T-helper 9 cell (primary cell): ENCODE measurements around the gene VWA3B.
"Not testable (repeated sequence)": the region's sequence is repeated elsewhere in the genome, so short reads cannot be mapped to it uniquely, and the experiment has no call there.

ENCODE experiments used
- DNase-seq: peaks from one replicate; pipeline ENCODE4 v3.0.0-alpha.2; 2020

VWA3B gene

DNA sequence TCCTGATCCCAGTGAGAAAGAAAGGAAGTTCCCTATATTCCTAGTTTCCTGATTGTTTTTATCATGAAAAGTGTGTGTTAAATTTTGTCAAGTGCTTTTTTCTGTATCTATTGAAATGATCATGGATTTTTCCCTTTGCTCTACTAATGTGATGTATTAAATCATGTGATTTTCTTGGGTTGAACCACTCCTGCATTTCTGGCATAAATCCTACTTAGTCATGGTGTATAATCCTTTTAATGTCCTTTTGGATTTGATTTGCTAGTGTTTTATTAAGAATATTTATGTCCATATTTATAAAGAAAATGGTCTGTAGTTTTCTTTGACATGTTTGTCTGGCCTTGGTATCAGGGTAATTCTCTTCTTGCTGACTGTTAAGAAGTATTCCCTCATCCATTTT is 171.9 kb downstream of the VWA3B start:
- DNase-seq, result no peak

DNA sequence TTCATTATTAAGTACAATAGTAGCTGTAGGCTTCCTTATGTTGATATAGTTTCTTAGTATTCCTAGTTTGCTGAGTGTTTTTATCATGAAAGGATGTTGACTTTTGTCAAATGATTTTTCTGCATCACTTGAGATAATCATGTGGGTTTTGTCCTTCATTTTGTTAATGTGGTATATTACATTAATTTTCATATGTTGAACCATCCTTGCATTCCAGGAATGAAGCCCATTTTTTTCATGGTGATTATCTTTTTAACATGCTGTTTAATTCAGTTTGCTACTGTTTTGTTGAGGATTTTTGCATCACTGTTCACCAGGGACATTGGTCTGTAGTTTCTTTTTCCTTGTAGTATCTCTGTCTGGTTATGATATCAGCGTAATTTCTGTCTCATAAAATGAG is 176.4 kb downstream of the VWA3B start:
- no peak for DNase-seq

DNA sequence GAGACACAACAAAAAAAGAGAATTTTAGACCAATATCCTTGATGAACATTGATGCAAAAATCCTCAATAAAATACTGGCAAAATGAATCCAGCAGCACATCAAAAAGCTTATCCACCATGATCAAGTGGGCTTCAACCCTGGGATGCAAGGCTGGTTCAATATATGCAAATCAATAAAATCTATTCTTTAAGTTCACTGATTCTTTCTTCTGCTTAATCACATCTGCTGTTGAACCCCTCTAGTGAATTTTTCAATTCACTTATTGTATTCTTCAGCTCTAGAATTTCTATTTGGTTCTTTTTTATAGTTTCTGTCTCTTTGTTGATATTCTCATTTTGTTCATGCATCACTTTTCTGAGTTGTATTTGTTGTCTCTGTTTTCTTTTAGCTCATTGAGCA is 181.3 kb downstream of the VWA3B start:
- DNase-seq, result not testable (repeated sequence)

DNA sequence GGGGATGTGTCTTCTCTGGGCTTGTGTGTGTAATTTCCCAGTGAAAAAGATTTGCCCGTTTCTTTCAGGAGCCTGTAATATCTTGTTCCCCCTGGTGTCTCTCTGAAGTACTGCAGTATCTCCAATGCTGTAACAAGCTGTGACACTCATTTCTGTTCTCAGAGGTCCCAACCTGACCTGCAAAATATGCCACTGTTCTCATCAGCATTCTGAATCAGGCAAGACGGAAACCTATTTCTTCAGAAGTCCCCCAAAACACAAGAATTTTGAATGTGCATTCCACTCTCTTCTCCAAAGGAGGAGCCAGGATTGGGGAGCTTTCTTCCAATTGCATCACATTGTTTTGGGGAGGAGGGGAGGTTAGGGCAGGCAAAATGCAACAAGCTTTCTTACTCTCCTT is 182.3 kb downstream of the VWA3B start:
- DNase-seq, result no peak

DNA sequence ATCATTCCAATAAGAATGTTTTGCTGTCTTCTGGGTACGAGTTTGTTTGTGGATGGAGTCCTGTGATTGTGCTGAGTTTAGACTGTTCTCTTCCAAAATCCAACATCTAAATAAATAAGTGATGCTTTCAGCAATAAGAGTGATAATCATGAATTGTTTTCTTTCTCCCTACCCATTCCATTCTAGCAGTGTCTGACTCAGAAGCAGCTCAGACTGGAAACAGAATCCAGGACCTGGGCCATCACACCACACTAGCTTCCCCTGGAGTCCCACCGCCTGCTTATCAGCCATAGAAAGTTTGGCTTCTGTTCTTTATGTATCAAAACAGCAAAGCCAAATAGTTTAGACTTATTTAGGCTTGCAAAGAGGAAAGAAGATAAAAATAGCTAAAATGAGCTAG is 182.9 kb downstream of the VWA3B start:
- DNase-seq, result no peak

DNA sequence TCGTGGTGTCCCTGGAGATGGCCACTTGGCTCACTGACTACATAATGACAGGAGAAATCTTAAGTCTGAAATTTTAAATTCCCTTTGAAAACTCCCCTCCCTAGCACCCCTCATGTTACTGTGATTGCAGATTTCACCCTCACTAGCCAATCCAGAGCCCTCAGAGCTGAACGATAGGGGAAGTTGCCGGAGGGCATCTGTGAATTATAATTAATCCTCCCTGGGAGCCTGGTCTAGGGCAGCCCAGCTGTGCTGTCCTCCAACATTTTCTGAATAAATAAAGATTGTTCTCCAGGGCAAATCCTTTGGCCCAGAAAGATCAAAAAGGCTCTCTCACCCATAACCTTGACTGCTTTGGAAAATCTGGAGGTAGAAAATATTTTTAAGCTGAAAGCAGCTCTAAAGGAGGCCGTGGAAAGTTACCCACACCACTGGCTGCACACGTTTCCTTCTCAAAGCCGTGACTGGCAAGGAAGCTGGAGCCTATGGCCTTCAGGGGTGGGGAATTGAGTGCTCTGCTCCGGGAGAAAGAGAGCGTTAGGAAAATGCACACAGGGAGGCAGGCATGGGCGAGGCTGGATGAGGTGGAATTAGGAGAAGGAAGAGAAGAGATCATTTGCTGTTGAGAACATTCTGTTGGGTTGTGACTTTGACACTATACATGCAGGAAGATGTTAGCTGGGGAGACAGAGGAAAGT is 190.3 kb downstream of the VWA3B start:
- no peak for DNase-seq

DNA sequence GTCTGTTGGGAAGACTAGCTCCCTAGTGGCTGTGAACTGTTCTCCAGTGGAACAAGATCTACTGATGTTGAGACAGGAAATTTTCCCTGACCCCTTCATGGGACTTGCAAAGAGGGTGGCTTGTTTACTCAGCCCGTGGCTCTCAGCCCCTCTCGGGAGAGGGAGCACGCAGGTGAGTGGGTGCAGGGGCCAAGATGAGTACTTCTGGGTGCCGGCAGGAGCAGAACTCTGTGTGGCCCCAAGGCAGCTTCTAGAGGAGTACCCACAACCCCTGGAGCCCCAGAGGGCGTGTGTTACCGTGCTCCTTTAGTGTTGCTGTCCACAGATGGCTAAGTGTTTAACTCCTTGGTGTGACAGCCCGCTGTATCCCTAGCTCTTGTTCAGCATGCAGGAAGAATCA is 191.1 kb downstream of the VWA3B start:
- DNase-seq, result no peak

DNA sequence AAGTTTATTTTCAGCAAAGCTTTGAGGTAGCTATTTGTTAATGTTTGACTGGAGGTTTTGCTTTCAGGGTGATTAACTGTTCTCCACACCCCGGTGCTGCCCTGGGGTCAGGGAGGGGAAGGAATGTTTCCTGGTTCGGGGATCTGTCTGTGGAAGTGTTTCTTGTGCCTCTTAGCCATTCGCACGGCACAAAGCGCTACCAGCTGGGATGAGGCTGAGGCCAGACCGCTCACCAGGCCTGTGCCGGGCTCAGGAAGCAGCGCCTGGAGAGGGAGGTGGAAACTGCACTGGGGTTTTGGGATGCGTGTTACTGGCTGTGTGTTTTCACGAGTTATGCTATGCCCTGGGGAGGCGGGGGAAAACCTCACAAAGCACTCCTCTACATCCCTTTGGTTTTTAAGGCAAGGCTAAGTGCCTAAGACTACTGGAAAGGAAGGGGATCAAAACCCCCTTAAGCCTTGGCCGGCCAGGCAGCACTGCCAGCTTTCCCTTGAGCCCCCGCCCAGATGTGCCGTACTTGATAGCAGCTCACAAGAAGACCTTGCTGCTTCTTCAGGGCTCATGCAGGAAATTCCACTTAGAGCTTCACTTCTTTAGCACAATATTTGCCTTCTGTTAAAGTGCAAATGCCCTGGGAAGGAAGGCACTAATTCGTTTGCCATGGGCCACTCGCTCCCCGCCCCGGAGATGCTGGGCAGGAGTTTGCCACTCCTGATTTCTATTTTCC is 193.6 kb downstream of the VWA3B start:
- no peak for DNase-seq

DNA sequence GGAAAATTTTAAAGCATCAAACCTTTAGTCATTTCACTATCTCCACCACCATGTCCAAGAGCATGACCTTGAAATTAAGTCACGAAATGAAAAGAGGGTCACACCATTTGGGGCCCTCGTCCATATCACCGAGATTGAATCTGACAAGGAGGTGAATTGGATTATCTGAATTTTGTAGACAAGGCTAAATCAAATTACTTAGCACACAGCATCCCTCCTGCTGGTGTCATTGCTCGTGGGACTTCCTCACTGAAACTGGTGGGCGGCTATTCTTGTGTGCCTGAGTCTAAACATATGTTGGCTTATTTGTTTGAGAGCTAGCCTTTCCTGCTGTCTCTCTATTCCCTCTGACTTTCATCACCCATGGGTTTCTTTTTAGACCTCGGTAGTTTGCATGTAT is 194.6 kb downstream of the VWA3B start:
- no peak for DNase-seq

DNA sequence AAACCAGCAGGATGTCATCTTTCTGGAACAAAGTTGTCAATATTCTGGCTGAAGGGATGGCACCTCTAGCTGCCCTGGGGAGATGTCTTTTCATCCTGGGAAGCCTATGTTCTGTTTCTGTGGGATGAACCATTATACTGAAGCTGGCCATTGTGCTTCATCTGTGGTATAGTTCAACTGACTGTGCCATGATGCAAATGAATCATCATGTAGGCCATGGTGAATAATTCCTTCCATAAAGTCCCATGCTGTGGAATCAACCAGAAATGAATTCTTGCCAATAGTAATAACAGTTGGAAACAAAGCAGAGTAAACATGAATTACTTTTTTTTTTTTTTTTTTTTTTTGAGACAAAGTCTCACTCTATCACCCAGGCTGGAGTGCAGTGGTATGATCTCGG is 195.1 kb downstream of the VWA3B start:
- no peak for DNase-seq

DNA sequence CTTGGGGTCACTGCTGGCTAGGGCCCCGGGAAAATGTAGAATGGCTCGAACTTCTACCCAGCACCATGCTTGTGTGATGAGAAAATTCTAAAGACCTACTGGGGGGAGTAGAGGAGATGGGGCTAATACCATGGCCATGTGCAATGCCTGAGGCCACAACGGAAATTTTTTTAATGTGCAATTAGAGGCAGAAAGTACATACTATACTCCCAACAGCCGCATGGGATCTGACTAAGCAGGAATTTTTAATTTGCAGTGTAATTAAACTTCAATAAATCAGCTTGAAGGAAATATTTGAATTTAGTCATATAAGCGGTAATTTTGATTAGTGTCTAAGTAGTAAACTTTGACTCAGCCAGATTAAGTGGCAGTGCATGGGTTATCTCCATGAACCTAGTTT is 206.1 kb downstream of the VWA3B start:
- DNase-seq, result no peak

DNA sequence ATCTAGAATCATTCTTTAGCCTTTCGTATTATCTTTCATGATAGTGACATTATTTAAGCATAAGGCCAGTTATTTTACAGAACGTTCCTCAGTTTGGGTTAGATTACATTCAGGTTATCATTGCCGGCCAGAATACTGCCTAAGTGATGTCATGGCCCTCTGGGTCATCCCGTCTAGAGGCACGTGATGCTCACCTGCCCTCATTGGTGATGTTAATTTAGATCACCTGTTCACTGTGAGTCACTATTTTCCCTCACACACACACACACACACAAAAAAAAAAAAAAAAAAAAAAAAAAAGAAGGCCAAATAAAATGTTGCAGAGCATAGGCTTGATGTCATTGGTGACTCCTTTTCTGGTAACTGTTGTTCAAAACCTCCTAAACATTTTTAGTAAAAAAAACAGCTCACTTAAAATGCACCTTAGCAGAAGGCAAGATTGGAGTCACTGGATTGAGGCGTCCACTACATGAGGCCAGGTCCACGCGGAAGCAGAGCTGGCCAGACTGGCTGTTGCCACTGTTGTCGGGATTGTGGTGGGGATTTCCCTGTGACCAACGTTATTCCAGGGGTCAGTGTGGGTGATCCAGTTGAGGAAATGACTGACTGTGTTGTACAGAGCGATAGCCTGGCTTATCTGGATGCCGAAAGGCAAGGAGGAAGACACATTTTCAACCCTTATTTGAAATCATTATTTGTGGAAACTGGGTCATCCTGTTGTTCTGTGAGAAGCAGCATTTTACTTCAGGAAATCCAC is 207.1 kb downstream of the VWA3B start:
- no peak for DNase-seq

DNA sequence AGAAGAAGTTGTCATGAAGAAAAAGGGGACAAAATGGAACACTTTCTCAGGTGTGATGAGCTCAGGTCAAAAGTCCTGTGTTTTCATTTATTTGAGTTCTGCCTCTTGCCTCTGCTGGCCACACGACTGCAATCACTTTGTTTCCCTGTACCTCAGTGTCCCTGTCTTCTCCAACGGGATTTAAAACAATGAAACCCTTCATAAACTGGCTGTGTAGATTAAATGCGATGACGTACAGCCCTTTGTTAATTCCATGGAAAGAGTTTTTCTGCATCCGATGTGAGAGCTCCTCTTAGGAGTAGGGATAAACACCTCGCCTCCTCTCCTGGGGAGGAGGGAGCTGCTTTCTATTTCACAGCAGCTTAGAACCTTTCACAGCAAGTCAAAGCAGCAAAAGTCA is 207.7 kb downstream of the VWA3B start:
- DNase-seq, result no peak

DNA sequence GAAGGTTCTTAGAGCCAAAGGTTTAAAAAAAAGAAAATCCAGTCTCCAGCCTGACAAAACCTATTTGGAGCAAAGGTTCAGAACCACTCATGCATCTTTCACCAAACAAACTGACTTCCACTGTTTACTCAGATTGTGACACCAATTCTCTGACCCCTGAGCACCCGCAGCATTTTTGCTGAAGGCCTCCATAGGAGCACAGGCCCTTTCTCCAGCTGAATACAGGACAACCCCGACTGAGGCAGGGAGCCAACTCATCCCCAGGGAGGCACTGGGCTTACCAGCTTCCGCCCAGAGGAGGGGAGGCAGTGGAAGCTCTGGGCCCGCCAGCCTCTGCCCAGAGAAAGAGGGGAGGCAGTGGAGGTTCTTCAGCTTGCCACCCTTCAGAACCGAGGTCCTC is 208.3 kb downstream of the VWA3B start:
- no peak for DNase-seq

DNA sequence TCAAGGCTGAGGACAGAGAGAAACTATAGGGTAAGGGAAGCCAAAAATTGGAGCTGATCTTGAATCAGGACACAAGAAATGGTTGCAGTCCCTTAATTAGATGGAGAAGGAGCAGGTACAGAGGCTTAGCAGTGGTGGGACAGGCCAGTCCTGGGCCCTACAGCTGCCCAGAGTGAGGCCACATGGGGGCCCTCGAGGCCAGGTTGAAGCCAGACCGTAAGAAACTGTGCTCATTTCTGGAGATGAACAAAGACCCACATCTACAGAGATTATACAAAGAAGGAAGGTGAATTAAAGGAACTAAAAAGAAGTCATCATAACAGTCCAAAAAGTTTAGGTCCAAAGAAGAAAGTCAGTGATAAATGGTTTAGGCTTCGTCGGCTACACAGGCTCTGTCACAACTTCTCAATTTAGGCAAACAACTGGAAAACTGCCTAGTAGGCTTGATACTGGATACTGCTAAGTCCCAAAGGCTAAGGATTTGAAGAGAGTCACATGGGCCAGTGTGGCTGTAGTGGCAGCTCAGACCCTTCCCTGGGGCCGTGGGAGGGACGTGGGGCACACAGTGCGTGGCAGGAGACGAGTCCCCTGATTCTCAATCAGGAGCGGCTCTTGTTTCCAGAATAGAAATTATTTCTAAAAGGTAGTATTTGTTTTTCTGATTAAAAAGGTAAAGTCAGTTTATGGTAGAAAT is 208.9 kb downstream of the VWA3B start:
- DNase-seq, result no peak

DNA sequence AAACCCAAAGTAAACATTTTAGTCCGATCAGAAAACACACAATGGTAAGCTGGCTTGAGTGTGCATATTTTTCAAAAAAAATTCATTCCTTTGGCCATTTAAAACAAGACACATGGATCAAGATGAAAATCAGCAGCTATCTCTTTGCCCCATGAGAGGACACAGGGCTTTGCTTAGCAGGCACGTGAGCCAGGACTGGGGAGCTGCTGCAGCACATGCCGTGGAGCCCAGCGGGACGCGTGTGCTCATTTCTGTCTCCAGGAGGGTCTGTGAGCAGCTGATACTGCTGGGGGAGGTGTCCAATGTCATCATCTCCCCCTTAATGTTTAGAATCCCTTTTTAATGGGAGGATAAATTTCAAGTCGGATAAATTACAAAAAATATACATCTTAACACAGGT is 209.5 kb downstream of the VWA3B start:
- DNase-seq, result no peak

DNA sequence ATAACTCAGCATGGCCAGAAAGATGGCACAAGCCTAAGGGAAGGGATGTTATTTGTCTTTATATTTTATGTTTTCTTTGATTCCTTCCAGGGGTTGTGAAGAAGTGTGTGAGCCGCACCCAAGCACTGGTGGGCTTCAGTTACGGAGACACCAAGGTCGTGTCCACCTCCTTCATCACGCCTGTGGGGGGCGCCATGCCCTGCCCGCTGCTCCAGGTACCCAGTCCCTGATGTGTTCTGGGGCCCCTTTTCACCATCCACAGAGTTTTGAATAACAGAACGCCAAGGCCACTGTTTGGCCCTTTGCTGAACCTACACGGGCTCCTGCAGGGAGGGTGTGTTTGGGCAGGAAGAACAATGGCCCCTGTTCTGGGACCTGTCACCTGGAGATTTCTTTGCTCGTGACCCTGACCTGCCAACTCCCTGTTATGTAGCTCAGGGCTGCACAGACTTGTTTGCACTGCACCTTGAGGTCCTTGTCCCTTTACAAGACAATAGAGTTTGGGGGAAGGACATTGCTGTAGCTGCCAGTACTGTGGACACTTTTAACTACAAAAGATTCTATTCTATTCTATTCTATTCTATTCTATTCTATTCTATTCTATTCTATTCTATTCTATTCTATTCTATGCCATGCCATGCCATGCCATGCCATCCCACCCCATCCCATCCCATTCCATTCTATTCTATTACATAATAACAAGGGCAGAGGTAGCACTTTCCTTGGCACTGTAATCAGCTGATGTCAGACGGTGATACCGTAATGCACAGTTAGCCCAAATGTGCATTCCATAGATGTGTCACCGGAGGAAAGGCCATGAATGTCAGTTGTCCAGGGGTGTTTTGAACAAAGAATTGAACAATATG is 211.1 kb downstream of the VWA3B start:
- no peak for DNase-seq

DNA sequence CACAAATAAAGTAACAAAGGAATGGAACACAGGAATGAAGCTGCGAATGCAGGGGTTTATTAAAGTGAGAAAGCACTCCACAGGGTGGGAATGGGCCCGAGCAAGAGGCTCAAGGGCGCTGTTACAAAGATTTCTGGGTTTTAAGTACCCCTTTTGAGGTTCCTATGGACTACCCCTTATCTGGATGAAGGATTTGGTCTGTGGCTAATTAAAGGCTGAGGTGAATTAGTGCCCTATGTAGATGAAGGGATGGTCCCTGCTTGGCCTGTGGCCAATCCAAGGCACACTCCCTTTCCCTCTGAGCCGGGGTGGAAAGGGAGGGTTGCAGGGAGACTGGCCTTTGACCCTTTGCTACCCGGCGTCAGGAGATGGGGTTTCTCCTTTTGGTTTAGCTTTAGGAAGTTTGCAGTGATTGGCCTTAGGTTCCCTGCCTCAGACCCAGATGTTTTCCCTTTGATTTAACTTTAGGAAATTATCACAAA is 211.8 kb downstream of the VWA3B start:
- no peak for DNase-seq

DNA sequence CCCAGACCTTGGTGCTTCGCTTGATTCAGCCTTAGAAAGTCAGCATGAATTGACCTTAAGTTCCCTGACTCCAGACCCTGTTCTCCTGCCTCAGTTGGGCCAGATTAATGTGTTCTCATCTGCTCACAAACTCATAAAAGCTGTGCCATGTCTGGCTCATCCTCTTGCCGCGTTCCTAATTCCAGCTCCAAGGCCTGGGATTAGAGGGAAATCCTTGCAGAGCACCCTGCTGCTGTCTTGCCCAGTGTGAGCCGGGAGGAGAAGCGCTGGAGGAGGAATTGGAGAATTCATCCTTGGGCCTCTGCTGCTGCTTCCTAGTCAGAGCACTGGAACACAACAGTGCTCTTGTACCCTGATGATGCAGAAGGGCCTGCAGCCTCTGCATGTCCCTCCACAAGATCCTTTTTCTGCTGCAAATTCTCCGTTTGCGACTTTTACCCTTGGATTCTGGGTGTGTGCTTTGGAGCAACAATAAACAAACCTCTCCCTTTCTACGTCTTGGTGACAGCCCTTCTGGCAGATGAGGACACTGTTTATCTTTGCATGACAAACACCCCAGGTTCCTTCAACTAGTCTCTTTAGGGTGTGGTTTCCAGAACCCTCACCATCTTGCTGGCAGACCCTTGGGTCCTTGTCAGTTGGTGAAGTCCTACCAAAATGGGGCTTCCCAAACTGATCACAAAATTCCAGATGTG is 212.4 kb downstream of the VWA3B start:
- DNase-seq, result no peak

DNA sequence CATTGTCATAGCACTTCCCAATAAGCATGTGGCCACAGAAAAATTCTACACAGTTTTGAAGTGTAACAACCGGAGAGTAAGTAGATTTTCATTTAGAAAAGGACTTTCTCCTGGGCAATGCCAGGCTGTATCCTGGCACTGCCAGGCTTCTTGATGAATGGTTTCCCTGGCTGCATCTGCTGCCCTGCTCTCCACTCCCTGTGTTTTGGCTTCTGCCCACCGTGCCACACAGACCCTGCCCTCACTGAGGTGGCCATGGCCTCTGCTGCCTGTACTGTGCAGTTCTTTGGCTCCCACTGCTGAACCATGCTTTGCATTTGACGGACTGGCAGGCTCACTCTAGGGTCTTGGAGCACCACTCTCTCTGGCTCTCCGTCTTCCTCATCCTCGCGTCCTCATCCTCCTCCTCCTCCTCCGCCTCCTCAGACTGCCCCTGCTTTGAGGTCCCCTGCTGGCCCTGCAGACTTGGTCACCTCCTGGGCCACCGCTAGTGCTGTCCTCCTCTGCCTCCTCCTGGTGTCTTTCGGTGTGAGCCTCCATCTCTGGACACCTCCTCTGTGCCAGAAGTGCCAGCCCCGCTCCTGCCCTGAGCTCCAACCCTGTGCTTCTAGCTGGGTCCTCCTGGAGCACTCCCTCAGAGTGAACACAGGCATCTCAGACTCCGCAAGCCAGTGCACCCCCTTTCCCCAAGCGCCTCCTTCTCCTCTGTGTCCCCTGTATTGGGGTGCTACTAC is 213.3 kb downstream of the VWA3B start:
- DNase-seq, result no peak

DNA sequence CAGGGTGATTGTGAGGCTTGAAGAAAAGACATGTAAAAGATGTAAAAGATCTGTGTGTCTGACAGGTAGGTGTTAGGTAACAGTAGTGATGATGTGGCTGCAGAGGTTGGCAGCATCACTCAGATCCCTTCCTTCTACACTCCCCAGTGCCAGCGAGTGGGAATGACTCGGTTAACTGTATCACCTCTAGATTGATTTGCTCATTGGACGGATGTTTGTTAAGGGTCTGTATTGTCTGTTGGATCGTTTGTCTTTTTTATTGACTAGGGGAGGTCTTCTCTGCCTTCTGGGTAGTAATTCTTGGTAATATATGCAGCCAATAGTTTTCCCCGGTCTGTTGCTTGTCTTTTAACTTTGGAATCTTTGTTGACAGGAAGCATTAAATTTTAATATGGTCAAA is 214.5 kb downstream of the VWA3B start:
- no peak for DNase-seq
